HPDE6-E6E7 (cell line): ENCODE data around the gene HELZ2.

Experiments
- DNase-seq: peaks from one replicate; pipeline ENCODE4 v3.0.0; 2011; ENCODE audit warnings: missing footprints; ENCODE audit errors: extremely low spot score

HELZ2 gene

DNA sequence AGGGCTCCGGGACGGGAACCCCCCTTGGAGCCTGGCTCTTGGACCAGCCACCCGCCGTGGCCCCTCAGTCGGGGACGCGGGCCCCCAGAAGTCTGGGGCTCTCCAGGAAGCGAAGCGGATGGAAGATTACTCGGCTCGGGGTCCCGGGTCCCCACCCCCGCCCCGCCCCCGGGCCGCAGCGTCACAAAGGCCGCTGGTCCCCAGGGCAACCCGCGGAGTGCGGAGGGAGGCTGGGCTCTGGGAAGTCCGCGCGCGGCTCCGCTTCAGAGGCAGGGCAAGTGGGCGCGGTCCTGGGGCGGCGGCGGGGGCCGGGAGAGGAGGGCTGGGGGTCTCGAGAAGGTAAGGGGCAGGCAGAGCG, 20.1 kb downstream of the HELZ2 start, which contains the start of gene FNDC11:
TSS of gene FNDC11 (plus strand) at position 227 of the 358 bp plus-strand sequence. CDS start 1,505 bp downstream, outside the sequence.
- no peak for DNase-seq

DNA sequence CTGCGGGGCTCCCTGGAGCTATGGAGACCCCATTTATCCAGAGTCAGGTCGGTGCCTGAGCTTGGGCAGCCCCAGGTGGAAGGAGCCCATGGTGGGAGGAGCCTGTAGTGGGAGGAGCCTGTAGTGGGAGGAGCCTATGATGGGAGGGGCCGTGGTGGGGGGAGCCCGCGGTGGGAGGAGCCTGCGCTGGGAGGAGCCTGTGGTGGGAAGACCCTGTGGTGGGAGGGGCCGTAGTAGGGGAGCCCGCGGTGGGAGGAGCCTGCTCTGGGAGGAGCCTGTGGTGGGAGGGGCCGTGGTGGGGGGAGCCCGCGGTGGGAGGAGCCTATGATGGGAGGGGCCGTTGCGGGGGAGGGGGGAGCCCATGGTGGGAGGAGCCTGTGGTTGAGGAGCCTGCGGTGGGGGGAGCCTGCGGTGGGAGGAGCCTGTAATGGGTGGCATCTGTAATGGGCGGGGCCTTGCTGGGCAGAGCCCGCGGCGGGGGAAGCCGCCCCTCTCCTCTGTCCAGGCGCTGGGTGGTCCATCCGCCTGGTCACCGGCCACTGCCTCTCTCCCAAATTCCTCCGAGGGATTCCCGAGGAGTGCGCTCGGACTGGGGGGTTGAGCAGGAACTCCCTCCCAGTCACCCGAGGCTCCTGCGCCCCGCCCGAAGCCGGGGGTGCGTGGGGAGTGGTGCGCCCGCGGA, 20.6 kb downstream of the HELZ2 start:
- DNase-seq, result peak; percentile 88

DNA sequence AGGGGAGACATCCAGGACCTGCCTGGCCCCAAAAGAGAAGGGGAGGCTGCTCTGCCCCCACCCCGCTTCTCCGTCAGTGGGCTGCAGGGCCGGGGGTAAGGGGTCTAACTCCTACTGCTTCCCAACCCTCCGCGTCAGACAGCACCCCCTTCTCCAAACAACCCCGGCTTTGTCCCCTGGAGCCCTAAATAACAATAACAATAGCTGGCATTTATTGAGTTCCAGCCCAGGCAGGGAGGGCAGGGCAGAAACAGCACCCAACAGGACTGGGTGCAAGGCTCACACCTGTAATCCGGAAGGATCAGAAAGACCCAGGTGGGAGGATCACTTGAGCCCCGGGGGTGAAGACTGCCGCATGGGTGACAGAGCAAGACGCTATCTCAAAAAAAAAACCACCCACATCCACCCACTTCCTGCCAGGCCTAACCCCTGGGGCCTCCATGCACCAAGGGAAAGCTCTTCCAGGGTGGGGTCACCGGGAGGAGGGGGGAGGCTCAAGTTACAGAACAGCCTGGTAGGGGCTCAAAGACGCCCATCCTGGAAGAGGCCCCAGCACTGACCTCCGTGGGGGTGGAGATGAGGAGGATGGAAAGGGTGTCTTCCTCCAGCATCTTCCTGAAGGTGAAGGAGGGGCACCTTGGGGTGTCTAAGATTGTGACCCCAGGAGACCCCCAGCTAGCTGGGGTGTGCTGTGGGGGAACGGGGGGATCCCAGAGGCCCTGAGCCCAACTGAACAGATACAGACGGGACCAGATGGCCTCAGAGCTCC, 21.4 kb downstream of the HELZ2 start:
- no peak for DNase-seq

DNA sequence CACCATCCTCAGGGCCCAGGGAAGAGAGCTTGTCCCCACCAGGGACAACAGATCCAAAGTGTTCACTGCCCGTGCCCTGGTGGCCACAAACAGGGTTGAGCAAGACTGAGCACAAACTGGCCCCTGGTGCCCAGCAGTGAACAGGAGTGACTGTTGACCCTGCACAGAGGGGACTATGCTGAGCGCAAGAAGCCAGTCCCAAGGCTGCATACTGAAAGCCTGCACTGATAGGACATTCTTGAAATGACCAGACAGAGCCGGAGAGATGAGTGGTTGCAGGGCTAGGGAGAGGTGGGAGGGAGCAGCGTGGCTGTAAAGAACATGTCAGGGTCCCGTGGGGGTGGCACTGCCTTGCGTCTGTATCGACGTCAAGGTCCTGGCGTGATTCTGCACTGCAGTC, 23.0 kb downstream of the HELZ2 start:
- DNase-seq, result no peak

DNA sequence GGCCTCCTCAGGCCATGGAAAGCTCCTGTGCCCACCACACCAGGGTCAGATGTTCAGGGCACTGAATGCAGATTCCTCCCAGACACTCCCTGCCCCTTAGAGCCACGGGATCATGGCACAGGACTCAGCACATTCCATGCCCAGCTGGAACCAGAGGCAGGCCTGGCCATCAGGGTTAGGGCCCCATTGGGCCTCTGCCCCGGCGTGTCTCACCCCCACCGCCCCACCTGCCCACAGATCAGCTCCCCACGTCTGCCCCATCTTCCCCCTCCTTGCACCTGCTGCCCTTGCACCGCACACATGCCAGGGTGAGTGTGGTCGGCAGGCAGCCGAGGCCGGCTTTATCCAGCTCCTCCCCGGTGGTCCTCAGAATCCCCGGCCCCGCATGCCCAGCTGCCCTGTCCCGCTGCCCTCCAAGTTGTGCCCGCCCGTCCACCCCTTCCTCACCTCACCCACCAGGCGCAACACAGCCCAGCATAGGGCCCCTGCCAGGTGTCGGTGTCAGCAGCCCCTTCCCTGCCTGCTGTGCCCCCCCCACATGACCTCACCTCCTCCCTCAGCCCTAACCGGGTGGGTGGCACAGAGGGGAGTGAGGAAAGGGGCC, 24.3 kb downstream of the HELZ2 start:
- no peak for DNase-seq

DNA sequence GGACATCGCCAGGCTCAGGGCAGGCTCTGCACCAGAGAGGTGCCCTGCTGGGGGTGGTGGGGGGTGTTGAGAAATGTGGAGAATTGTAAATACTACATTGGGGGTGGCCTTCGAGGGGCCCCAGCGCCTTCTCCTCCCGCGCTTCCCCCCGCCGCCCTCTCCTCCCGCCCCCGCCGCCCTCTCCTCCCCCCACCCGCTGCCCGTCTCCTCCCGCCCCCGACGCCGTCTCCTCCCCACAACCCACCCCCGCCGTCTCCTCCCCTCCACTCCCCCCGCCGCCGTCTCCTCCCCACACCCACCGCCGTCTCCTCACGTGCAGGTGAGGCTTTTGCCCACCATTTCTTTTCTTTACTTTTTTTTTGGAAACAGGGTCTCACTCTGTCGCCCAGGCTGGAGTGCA, 25.0 kb downstream of the HELZ2 start:
- no peak for DNase-seq

DNA sequence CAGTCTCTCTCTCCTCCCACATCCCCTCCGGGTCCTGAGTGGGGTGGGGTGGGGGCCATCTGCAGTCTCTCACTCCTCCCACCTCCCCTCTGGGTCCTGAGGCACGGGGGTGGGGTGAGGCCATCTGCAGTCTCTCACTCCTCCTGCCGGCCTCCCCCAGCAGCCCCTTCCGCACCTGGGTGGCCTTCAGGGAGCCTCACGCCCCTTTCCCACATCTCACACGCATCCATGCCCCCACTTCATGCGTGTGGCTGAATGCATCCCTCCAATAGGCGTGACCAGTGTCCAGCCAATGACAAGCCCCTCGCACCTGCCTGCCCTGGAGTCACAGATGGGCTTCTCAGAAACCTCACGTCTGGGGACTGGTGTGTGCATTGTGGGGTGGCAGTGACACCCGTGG, 25.5 kb downstream of the HELZ2 start:
- no peak for DNase-seq

DNA sequence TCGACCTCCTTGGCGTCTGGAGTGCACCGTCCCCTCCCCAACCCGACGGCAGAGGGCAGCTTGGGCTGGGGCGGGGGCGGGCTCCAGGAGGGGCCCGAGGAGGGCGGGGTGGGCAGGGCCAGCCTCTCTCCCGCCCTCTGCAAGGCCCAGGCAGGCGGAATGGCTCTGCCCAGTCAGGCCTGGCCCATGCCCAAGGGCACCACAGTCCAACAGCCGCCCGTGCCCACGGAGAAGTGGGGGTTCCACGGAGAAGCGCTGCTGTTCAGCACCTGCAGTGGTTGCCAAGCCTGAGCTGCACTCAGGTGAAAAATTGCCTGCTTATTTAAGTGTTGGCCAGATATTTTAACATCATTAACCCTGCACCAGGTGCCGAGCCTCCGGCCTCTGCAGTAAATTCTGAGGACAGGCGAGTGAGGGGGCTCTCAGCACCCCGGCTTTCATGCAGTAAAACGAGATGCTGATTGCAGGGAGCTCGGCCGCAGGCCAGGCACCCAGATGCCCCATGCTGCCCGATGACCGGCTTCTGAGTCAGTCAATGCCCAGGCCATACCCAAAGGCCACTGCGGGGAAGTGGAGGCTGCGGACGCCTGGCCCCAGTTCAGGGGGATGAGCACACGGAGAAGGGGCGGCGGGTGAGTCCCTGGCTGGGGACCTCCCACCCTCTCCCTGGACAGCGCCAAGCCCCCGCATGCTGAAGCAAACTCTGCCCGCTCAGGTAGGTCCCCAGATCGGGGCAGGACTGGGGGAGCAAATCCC, 26.1 kb downstream of the HELZ2 start, which contains the start of gene SRMS:
TSS of gene SRMS (minus strand) at position 25 of the 756 bp plus-strand sequence. CDS start 286 bp downstream, outside the sequence.
- DNase-seq, result no peak

DNA sequence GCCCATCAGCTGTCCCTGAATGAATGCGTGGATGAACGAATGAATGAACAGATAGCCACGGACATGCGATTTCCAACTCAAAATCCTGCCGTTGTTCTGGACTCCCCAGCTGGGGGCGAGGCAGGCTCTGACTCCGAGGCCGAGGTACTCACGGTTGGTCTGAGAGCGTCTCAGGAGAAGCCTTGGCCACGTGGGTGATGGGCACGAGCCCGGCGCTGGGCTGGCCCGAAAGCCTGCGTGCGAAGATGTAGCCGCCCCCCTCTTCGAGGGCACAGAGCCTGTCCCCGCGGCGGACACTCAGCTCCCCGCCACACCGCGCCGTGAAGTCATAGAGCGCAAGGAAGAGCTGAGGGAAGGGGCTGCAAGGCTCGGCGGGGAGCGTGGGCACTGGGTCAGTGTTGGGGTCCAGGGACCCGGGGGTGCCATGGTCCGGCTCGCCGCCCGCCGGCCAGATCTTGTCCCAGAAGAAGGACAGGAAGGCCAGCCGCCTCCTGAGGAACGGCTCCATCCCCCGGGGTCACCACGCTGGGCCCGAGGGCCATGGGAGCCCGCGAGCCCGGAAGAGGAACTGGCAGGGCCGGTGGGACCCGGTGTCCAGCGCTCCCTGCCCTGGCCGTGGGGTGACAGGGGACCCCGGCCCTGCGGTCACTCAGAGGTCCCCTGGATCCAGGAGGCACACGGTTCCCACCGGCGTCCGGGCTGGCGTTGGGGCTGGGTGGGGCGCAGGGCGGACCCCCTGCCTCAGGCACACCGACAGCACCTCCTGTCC, 26.9 kb downstream of the HELZ2 start:
- DNase-seq, result no peak

DNA sequence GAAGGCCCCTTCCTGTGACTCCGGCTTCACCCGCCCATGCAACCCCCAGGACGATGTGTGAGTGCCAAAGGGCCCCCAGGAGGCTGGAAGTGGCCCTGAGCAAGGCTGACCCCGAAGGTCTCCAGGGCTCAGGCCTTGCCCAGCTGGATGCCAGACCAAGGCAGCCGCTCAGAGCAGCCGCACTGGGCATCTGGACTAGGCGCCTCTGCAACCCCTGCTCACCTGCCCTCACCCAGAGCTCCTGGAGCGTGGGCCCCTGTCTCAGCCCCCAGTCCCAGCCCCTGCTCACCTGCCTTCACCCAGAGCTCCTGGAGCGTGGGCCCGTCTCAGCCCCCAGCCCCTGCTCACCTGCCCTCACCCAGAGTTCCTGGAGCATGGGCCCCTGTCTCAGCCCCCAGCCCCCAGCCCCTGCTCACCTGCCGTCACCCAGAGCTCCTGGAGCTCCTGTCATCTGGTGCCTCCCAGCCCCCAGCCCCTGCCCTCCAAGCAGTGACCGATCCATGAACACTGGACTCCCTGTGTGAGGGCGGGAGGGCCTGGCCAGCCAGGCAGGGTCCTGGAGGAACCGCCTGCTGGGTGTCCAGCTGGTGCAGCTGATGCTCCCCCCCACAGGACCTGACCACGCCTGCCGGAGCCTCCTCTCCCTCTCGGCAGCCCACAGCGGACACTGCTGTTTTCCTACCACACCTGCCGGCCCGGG, 27.6 kb downstream of the HELZ2 start:
- no peak for DNase-seq

DNA sequence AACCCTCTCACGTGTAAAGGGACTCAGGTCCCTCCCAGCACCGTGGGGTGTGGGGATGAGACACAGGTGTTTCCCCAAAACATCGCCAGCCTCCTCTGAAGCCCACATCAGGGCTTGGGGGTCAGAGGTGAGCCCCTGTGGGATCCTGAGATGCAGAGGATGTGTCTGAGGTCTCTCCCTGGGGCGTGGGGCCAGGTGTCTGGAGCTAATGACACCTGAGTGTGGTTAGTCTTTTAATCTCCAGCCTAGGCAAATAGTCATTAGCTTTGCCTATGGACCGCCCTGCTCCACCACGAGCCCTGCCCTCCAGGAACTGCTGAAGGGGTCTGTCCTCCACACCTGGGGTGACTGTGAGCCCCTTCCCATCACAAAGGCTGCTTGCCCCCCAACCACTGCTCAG, 28.2 kb downstream of the HELZ2 start:
- DNase-seq, result no peak

DNA sequence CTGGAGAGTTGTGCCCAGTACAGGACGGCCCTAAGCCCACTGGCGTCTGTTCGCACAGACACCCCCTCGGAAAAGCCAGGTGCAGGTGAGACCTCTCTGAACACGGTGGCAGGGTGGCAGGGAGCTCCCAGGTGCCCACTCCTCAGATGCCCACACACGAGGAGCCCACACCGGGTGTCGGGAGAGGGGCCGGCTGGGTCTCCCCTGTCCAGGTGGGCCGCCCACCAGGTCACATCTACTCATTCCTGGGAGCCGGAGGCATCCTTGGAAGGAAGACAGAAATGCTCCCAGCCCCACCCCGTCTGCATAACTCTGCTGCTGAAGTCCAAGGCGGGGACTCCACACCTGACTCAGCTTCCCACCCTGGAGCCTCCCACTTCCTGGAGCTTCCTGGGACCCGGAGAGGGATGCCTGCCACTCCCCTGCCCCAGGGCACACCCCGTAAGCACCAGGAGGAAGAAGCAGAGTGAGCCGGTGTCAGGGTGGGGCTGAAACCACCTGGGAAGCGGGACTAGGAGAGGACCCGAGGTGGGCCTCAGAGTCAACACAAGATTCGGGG, 29.0 kb downstream of the HELZ2 start:
- DNase-seq, result peak; percentile 98

DNA sequence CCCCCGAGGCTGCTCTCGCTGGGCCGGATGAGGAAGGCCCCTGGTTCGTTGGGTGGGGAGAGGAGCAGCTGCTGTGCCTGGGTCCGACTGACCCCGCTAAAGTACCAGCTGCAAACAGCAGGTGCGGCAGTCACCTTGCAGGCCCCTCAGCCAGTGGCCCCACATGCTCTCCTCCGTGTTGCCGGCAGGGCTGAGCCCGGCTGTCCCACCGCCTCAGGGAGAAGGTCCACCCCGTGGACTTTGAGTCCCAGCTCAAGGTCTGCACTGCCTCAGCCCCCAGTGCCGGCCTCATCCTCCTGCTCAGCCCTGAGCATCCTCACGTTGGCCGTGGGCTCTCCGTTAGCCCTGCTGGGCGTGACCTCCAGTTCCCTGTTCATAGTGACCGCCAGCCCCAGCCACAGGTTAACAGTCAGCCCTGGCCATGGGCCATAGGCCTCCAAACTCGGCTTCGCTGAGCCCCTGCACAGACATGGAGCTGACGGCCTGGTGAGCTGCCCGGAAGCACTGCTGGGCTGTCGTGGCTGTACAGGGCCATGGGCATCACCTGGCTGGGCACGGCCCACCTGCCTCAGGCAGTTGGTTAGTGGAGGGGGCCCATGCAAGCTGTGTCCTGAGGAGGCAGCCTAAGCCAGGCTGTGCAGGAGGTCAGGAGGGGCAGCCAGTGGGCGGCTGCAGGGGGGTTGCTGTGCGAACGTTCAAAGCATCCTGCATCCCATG, 29.6 kb downstream of the HELZ2 start:
- no peak for DNase-seq

DNA sequence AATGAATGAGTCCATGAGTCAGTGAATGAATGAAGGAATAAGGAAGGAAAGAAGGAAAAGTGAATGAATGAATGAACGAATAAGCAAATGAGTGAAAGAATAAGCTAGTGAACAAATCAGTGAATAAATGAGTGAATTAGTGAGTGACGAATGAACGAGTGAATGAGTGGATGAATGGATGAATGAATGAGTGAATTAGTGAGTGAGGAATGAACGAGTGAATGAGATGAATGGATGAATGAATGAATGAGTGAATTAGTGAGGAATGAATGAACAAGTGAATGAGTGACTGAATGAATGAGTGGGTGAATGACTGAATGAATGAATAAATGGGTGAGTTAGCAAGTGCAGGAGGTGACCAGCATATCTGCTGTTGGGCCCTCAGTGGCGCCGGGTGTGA, 30.3 kb downstream of the HELZ2 start:
- DNase-seq, result no peak

DNA sequence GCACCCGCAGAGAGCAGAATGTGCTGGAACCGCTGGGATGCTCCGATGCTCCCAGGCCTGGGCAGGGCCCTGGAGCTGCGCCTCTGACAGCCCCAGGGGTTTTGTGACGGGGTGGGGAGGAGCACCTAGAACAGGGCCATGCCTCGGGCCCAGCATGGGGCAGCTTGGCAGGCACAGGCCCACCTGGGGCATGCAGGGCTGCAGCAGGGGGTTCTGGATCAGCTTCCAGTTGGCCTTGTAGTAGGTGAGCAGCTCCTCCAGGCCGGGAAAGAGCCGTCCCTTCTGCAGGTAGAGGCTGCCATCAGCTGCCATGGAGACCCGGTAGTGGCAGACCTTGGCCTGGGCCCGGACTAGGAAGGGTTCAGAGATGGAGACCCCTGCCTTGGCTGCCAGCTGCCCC, 30.9 kb downstream of the HELZ2 start:
- DNase-seq, result no peak

DNA sequence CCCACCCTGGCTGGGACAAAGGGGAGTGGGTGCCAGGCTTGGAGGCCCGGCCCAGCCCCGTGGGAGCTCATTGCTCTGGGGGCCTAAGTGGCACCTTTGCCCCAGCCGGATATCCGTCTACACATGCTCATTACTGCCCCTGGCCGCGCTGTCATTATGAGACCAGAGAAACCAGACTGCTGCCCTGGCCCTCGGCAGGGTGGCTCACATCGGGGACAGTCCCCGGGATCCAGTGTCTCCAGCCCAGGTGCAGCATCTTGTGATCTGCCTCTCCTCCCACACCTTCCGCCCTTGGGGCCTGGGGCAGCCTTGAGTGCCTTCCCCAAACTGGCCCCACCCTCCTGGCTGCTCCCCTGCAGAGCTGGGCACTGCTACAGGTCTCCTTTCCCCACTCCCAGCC, 31.3 kb downstream of the HELZ2 start:
- DNase-seq, result no peak

DNA sequence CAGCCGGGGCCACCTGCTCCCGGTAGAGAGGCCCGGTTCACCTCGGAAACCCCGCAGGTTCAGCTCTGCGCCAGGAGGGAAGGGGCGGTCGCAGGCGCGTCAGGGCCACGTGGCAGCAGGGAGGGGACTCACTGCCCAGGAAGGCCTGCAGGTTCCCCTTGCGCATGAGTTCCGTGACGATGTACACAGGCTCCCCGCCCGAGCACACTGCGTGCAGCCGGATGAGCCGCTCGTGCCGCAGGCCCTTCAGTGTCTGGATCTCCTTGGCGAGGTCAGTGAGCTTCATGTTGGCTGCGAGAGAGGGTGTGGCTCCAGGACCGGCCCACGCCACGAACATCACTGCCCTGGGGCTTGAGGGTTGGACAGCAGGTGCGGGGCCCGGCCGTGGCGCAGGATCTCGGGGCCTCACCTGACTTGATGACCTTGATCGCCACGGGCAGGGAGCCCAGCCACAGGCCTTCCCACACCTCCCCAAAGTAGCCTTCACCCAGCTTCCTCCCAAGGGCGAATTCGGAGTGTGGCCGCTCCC, 31.9 kb downstream of the HELZ2 start:
- no peak for DNase-seq

DNA sequence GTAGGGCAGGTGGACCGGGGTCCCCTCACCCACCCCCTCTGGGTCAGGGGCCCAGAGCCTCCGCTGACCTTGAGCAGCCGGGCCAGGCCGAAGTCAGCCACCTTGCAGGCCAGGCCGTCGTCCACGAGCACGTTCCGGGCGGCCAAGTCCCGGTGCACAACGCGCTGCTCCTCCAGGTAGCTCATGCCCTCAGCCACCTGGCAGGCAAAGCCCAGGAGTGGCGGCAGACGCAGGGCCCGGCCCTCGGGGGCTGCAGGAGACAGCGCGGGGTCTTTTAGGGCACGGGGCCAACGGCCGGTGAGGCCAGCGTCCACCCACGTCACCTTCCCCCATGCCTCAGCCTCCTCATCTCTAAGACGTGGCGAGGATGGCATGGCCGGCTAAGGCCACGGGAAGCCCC, 32.7 kb downstream of the HELZ2 start:
- no peak for DNase-seq

DNA sequence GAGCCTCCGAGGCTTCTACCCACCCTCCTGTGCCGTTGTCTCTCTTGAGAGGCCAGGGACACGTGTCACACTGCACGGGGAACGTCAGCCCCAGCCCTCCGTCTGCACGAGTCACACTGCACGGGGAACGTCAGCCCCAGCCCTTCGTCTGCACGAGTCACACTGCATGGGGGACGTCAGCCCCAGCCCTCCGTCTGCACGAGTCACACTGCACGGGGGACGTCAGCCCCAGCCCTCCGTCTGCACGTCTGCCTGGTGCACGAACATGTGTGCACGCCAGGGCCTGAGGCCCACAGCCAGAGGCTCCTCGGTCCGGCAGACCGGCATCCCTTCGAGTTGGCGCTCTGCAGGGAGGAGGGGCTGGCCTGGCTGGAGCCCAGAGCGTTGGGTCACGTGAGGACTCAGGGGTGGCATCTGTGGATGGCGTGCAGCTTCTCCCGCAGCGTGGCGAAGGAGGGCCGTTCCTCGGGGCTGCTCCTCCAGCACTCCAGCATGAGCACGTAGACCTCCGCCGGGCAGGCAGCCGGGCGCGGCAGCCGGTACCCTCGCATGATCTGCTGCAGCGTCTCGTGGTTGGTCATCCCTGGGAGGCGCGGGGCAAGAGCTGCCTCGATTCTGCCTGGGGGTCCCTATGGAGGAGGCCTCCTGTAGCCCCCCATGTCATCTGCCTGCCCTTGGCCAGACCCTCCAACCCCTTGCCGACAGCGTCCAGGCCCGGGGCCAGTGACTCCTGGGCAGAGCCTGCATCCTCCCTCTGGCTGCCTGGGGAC, 33.4 kb downstream of the HELZ2 start:
- no peak for DNase-seq
